WI38 (cell line): ENCODE results near the gene SPOCK1.

Source experiments
- H3K4me3 ChIP-seq: 2 replicates; pipeline ENCODE4 v1.5.1; 2011; ENCODE audit warnings: low read depth, mild to moderate bottlenecking, control low read depth, low read length
- TF ChIP-seq, protein P1 (sequence below): IDR thresholded peaks from 2 replicates; pipeline ENCODE4 v1.5.1; 2012; ENCODE audit warnings: low read depth, mild to moderate bottlenecking, control low read depth, low read length

Gene SPOCK1

DNA sequence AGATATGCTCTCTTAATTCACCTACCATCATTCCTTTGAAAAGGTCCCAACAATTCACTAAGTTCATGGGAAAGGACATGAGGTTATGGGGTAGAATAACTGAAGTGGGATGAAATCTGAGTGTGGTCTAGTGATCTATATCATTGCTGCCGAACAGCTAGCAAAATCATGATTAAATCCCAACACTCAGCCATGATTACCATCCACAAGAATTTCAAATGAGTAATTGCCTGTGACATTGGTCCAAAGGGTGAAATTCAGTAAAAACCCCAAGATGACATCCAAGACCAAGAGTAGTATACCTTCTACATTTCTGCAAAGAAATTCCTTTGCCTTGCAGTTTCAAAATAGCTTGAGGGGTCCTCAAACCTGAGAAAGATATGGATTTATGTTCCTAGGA lies 225.6 kb downstream of the SPOCK1 start:
- TF ChIP-seq, protein P1, sequence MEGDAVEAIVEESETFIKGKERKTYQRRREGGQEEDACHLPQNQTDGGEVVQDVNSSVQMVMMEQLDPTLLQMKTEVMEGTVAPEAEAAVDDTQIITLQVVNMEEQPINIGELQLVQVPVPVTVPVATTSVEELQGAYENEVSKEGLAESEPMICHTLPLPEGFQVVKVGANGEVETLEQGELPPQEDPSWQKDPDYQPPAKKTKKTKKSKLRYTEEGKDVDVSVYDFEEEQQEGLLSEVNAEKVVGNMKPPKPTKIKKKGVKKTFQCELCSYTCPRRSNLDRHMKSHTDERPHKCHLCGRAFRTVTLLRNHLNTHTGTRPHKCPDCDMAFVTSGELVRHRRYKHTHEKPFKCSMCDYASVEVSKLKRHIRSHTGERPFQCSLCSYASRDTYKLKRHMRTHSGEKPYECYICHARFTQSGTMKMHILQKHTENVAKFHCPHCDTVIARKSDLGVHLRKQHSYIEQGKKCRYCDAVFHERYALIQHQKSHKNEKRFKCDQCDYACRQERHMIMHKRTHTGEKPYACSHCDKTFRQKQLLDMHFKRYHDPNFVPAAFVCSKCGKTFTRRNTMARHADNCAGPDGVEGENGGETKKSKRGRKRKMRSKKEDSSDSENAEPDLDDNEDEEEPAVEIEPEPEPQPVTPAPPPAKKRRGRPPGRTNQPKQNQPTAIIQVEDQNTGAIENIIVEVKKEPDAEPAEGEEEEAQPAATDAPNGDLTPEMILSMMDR, result no peak
- H3K4me3 ChIP-seq, result no peak overlapping the region

DNA sequence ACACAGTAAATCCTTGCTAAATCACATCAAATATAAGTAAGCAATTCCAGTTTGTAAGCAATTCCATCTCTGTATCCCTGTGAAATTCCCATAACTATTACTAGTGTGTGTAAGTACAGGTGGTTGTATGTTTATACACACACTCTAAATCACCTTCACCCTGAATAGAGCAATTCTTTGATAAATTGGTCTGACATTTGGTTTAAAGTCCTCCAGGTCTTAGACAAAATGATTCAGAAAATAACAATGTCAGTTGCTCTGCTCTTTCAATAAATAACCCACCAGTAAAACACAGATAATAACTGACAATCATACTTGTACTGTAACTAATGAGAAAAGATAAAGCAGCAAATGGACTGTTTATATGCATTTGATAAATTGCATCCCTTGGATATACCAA lies 226.3 kb downstream of the SPOCK1 start:
- H3K4me3 ChIP-seq, result no peak overlapping the region
- TF ChIP-seq, protein P1, result no peak

DNA sequence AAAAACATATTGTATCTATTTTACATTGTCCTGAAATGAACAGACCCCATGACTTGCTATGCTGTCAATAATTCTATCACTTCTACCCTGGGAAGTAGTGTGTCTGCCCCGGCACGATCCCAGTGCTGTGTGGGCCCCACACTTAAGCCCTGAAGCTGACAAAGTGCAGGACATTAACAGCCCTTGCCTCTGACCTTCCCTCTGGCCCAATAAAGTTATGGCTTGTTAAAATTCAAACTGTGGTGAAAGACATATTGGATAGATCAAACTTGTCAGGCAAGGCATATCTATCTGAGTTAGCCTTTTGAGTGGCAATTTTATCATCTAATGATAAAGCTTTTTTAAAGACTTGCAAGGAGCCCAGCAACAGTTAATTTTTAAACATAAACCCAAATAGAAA lies 229.2 kb downstream of the SPOCK1 start:
- no peak overlapping the region for H3K4me3 ChIP-seq

DNA sequence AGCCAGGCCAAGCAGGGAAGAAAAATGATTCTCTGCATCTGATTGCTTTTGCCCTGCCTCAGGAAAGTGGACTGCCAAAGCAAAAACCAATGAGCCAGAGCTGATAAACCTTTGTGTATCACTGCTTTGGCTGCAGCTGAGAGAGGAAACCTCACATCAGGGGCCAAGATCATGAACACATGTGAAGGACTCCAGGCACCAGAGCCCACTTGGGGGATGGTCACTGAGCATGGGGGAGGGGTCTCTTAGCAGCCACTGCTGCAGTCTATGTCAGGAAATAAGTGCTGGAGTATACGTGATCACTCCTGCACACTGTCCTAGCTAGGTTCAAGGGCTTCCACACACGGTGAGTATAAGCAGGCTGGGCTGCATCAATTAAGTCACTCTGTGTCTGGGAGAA lies 229.9 kb downstream of the SPOCK1 start:
- no peak overlapping the region for H3K4me3 ChIP-seq
- TF ChIP-seq, protein P1, result no peak

More for the DNA sequence above, 229.2 kb downstream of the SPOCK1 start:
- TF ChIP-seq, protein P1, result no peak

DNA sequence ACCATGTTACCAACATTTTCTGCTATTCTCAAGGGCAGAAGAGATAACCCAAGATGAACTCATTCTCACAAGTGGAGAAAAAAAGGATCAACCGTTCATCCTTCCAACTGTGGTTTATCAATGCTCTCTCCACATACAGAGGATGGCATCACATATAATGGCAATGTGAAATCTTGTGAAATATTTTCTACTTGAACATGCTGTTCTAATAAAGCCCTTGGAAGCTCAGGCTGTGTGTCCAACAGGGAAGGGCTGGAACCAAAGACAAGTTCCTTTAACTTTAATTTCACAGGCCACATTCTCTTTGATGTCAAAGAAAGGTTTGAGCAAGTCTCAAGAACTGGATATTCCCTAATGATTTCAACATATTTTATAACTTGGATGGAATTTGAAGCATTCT lies 230.5 kb downstream of the SPOCK1 start:
- no peak overlapping the region for H3K4me3 ChIP-seq
- TF ChIP-seq, protein P1, result no peak

DNA sequence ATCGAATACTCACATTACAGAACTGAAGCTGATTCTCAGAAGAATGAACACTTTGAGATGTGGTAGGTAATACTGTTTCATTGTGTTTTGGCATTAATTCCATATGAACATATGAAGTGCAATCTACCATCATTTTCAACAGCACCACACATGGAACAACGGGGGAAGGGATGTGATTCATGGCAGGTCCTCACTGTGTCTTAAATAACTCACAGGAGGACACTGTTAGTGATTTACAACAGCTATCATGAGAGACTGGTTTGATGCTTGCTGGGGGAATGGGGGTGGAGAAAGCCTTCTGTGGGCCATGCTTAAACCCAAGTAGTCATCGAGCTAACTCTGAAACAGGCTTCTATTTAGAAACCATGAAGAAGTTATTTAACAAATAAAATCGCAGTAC lies 232.9 kb downstream of the SPOCK1 start:
- H3K4me3 ChIP-seq, result no peak overlapping the region
- TF ChIP-seq, protein P1, result no peak

DNA sequence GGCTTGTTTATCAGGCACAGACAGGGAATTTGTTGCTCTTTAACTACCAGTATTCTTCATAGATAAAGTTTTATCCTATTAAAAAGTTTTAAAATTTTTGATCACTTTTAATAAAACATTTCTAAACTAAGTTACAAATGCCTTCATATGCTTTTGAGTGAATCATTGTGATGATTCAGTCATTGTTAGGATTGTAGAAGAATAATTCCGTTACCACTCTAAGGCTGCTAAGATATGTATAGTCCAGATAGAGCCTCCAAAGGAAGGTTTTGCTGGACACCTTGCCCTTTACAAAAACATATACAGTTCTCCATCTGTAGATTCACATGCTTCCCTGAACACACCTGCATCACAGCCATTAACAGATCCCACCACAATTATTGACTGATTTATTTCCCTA lies 233.7 kb downstream of the SPOCK1 start:
- TF ChIP-seq, protein P1, result no peak

More for the DNA sequence above, 233.7 kb downstream of the SPOCK1 start:
- H3K4me3 ChIP-seq, result no peak overlapping the region
